Measurements from ENCODE around the gene FER.
"Not testable (repeated sequence)": the region's sequence is repeated elsewhere in the genome, so short reads cannot be mapped to it uniquely, and the experiment has no call there.

FER gene

DNA sequence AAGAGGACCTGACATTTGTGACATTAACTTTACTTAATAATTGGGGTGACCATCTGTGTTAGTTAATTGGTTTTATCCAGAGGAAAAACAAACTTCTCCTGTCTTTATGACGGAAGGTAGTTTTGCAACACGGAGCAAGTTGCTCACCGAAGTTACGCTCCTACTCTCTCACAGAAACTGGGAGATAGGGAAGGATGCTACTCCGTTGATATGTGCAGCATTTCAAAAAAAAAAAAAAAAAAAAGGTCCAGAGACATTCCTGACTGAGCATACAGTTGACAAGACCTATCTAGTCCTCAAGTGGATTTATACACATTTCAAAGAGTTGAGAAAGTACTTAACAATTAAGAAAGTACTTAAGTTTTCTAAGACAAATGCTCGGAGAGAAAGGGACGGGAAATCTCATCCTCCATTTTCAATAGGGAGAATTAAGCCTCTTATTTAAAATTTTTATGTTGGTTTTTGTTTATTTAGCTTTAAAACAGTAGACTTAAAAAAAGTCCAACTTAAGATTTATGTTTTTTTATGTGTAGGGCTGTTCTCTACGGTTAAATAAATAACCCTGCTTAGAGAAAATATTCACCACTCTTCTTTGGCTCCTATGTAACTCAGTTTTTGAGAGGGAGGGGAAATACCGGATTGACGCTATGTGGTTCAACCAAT lies 455 bp upstream of the FER start:
- DNase-seq (ENCODE audit: low read depth) = peak; percentile 8

DNA sequence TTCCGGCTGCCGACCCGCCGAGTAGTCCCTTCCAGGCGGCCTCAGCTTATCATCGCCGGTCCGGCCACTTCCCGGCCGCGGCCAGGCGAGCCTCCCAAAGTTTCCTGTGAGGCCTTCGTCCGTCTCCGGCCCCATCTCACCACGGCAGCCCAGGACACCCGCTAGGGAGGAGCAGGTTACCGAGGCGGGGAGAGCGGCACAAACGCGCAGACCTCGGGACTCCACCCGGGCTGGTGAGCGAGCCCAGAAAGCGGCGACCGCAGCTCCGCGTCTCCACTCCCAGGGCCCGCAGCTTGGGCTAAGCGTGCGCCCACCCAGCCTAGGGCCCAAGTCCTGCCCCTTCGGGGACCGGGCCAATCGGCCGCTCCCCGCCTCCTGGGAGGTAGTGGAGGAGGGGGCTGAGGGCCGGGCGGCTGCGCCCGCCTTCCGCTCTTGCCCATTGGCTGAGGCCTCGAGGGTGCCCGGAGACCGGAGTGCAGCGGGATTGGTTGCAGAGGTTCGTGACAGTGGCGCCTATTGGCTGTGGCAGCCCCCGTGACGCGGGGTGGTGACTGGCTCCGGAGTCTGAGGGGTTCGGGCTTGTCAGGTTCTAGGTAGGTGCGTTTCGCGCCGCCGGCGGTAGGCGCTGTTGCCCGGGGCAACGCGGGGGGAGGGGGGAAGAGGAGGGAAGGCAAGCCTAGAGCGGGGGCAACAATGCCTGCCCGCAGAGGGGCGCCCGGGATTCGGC lies 867 bp downstream of the FER start:
- DNase-seq (ENCODE audit: low read depth) = peak; percentile 99

DNA sequence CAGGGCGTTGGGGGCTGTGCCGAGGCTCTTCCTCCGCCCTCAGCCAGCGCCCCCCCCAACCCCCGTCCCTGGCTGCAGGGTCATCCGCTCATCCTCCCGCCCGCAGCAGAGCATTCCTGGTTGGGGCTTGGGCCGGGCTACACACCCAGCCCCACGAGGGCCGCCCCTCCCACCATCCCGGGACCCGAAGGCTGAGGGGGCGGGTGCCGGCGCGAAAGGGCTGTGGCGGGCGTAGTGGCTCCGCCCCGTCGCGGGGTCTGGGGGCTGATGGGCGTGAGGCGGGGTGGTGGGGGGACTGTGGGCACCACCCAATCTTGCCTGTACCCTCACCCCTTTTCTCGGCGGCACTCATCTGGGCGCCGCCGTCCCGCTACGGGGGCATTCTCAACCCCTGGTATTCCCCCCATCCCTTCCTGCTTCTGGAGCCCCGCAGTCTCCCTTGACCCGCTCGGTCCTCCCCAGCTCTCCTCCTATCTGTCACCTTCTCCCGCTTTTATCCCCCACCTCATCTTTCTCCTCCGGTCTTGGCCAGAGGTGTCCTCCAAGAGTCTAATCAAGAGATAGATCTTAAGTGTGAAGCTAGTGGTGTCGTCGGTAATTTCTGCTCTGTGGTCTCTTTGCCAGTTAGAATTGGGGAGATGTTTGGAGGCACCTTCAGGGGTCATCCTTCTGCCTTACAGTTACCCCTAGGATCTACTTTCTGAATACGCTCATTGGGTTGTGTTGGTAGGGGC lies 1.6 kb downstream of the FER start:
- peak; percentile 87 for DNase-seq (ENCODE audit: low read depth)

DNA sequence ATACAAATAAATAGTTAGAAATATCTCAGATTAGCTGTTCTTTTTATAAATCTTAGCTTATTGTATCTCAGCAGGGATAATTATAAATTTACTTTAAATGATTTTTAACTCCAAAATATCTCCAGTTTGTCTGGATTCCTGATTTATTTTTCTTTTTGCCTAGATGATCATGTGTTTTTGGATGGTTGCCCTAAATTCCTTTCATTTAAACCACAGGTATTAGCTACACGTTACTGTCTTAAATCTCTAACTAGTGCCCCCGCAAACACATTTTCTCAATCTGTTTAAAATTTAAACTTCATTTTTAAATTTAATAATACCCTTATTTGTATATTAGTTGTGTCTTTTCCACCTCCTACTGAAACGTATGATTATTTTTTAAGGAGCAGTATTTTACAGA lies 5.6 kb downstream of the FER start:
- DNase-seq (ENCODE audit: low read depth) = peak; percentile 65

DNA sequence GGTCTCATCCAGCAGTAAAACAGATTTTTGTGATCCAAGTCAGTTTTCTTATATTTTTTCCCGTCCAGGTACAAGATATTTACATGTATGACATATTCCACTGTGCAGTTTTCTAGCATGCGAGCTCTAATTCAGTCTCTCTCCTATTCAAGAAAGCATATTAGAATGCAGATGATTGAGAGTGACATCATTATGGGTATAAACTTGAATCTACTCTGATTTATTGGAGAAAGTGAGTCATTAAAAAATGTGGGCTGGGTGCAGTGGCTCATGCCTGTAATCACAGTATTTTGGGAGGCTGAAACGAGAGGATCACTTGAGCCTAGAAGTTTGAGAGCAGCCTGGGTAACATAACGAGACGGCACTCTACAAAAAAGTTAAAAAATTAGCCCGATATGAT lies 6.2 kb downstream of the FER start:
- peak; percentile 90 for DNase-seq (ENCODE audit: low read depth)

DNA sequence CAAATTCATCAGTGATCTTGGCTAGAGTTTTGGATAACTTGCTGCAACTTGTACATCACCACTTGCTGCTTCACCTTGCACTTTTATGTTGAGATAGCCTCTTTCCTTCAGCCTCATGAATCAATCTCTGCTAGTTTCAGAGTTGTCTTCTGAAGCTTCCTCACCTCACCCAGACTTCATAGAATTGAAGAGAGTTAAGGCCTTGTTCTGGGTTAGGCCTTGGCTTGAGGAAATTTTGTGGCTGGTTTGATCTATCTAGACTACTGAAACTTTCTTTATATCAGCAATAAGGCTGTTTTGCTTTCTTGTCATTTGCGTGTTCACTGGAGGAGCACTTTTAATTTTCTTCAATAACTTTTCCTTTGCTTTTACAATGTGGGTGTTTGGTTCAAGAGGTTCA lies 12.8 kb downstream of the FER start:
- no peak for DNase-seq (ENCODE audit: low read depth)

DNA sequence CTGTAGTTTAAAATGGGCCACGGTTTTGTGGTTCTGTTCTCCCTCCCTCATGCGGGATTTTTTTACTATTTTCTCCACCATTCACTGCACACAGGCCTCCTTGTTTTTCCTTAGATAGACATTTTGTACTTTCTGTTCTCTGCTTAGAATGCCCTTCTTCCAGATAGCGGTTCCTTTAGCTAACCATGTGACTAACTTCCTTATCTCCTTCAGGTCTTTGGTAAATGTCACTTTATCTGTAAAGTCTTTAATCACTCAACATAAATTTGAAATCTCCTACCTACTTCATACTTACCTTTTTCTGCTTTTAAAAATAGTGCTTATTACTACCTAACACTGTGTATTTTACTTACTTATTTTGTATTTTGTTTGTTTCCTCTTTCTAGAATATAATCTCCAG lies 15.0 kb downstream of the FER start:
- no peak for DNase-seq (ENCODE audit: low read depth)

DNA sequence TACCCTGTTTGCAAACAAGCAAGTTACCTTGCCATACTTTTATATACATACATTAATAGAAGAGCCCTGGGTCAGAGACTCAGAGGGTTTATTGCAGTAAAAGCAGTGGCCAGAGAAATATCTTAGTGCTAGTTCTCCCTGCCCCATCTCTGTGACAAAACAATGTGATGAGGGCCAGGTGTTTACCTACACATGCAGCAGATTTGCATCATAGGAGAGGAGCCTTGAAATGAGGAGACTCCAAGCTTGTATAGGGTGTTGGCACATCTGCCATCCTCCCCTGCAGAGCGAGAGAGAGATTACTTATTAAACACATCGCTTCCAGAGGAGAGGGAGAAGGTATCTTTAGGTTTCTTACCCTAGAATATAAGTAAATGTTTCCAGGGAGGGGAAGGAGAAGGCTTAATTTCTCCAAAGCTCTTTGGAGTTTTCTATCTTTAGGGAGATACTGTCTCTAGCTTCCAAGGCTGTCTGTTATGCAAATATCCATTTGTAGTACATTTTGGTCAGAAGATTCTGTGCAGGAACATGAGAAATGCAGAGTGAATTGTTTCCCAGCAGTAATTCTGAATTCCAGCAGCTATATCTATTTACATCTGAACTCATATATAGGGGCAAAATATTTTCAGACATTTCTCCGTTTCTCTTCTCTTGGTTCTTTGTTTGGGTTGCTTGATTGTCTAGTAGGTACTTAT lies 15.7 kb downstream of the FER start:
- no peak for DNase-seq (ENCODE audit: low read depth)

DNA sequence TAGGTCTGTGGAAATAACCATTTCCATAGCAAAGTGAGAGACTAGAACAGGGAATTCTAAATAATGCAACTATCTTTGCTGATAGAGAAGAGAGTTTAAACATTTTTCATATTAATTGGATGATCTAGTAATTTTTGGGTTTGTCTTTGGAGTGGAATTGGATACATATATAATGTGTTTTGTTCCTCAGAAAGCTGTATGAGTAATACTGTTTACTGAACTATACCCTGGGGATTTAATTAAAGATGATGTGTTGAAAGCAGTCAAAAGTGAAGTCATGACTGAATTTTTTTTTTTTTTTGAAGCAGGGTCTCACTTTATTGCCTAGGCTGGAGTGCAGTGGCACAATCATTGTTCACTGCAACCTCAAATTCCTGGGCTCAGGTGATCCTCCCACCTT lies 17.9 kb downstream of the FER start:
- DNase-seq (ENCODE audit: low read depth) = no peak

DNA sequence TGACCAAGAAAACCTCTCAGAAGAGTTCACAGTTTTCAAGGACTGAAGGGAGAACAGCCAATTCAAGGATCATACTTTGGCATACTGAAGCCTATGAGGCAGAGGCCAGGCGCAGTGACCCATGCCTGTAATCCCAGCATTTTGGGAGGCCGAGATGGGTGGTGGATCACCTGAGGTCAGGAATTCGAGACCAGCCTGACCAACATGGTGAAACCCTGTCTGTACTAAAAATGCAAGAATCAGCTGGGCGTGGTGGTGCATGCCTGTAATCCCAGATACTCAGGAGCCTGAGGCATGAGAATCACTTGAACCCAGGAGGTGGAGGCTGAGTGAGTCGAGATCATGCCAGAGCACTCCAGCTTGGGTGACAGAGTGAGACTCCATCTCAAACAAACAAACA lies 19.2 kb downstream of the FER start:
- DNase-seq (ENCODE audit: low read depth) = not testable (repeated sequence)

DNA sequence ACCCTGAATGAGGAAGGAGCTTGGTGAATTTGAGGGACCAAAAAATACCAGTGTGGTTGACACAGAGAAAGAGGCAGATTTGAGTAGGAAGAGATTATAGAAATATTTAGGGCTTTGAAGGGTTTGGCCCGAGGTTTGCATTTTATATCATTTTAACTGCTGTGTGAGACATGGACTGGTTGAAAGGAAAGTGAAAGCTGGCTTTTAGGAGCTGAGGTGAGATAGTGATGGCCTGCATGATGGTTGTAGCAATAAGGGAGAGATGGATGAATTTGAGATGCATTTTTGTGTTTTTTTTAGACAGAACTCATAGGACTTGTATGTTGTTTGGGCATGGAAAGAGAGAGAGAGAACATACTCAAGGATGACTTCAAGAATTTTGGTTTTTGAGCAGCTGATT lies 21.7 kb downstream of the FER start:
- DNase-seq (ENCODE audit: low read depth) = no peak

DNA sequence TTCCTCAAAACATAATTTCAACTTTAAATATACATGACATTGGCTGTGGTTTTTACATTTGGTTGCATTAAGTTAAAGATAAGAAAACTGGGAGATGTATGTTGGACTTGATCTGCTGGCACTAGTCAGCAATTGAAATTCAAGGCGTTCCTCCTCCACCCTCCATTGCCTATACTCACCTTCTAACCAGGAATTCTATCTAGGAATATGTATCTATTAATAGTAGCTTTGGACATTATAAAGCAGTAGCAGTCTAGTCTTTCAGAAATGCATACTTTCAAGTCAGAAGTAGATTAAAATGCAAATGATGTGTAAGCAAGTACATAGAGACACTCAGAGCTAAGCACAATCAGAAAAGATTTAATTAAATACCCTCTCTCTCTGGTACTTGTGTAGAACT lies 24.9 kb downstream of the FER start:
- DNase-seq (ENCODE audit: low read depth) = no peak

DNA sequence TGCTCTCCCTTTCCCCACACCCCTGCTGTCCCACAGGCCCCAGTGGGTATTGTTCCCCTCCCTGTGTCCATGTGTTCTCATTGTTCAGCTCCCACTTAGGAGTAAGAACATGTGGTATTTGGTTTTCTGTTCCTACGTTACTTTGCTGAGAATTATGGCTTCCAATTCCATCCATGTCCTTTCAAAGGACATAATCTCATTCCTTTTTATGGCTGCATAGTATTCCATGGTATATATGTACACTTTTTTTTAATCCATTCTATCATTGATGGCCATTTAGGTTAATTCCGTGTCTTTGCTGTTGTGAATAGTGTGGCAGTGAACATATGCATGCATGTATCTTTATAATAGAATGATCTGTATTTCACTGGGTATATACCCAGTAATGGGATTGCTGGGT lies 25.6 kb downstream of the FER start:
- DNase-seq (ENCODE audit: low read depth) = no peak

DNA sequence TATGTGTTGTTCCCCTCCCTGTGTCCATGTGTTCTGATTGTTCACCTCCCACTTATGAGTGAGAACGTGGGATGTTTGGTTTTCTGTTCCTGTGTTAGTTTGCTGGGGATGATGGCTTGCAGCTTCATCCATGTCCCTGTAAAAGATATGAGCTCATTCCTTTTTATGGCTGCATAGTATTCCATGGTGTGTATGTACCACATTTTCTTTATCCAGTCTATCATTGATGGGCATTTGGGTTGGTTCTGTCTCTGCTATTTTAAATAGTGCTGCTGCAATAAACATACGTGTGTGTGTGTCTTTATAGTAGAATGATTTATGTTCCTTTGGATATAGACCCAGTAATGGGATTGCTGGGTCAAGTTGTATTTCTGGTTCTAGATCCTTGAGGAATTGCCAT lies 26.4 kb downstream of the FER start:
- not testable (repeated sequence) for DNase-seq (ENCODE audit: low read depth)

DNA sequence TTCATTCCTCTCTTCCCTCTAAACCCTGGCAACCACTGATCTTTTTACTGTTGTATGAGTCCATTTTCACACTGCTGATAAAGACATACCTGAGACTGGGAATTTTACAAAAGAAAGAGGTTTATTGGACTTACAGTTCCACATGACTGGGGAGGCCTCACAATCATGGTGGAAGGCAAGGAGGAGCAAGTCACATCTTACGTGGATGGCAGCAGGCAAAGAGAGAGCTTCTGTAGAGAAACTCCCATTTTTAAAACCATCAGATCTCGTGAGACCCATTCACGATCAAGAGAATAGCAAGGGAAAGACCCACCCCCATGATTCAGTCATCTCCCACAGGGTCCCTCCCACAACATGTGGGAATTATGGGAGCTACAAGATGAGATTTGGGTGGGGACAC lies 29.9 kb downstream of the FER start:
- not testable (repeated sequence) for DNase-seq (ENCODE audit: low read depth)

DNA sequence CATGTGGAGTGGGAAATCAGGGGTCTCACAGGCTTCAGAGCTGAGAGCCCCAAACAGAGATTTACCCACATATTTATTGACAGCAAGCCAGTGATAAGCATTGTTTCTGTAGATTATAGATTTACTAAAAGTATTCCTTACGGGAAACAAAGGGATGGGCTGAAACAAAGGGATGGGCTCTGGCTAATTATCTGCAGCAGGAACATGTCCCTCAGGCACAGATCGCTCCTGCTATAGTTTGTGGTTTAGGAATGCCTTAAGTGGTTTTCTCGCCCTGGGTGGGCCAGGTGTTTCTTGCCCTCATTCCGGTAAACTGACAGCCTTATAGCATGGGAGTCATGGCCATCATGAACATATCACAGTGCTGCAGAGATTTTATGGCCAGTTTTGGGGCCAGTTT lies 36.9 kb downstream of the FER start:
- not testable (repeated sequence) for DNase-seq (ENCODE audit: low read depth)

DNA sequence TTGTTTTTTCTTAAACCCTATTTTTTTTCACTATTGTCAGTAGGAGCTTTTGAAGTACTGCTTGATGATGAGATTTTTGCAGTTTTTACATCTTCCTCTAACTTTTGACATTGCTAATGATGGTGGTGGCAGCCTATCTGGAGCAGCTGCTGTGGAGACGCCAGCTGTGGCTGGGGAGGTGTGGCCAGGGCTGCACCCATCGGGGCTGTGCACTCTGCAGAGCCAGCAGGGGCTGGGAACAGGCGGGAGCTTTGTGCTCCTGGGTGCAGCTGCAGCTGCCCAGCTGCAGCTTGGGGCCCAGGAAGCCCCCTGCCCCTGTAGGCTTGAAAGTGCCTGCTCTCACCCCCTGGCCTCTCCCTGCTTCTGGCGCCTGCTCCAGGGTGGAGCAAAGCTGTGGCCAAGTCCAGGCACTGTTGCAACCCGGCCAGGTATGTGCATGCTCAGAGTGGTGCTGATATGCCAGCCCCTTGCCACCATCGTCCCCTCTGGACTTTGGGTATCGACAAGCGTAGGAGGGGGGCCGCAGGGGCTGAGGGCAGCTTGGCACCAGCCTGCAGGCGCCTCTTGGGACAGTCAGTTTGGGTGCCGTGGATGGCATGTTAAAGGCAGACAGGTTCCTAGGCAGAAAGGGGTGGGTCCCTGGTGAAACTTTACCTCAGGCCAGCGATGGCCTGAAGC lies 39.2 kb downstream of the FER start:
- DNase-seq (ENCODE audit: low read depth) = no peak

DNA sequence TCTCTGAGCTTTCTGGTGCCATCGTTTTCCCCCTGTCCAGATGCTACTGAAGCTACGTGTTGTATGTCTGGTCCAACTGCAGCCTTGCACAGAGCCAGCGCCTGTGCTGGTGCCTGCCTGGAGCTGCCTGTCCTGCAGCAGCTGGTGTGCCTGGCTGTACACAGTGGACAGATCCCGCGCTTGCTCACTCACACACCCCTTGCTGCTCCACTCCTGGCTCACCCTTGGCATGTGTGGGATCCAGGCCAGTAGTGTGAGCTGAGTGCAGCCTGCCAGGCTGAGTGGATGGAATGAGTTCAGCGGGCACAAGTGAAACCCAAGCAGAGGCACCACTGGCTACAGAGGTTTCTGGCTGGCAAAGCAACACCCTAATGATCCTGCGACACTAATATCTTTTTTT lies 40.4 kb downstream of the FER start:
- no peak for DNase-seq (ENCODE audit: low read depth)

DNA sequence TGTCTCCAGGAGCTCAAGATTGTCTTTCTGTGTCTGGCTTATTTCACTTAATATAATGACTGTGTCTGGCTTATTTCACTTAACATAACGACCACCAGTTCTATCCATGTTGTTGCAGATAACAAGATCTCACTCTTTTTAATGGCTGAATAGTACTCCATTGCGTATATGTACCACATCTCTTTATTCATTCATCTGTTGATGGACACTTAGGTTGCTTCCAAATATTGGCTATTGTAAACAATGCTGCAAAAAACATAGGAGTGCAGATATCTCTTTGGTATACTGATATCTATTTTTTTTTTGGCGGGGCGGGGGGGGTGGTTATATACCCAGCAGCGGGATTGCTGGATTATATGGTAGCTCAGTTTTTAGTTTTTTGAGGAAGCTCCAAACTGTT lies 45.5 kb downstream of the FER start:
- DNase-seq (ENCODE audit: low read depth) = no peak

DNA sequence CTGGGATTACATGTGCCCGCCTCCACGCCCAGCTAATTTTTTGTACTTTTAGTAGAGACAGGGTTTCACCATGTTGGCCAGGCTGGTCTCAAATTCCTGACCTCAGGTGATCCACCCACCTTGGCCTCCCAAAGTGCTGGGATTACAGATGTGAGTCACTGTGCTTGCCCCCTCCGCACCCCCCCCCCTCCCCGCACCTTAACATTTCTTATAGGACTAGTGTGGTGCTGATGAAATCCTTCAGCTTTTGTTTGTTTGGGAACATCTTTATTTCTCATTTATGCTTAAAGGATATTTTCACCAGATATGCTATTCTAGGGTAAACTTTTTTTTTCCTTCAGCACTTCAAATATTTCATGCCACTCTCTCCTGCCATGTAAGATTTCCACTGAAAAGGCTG lies 46.7 kb downstream of the FER start:
- DNase-seq (ENCODE audit: low read depth) = not testable (repeated sequence)

DNA sequence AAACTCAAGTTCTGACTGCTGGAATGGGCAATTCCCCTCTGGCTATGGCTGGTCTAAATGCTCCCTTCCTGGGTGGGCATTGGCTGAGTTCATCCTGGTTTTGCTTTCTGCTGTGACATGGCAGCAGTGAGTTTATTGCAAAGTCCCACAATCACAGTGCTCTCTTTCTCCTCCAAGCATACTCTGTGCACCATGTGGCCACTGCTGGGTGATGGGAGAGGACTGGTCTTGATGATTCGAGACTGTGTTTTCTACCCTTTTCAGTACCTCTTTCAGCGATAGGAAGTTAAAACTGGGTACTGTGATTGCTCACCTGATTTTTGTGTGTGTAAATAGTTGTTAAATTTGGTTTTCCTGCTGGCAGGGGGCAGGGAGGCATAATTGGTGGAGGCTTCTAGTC lies 49.7 kb downstream of the FER start:
- DNase-seq (ENCODE audit: low read depth) = no peak

DNA sequence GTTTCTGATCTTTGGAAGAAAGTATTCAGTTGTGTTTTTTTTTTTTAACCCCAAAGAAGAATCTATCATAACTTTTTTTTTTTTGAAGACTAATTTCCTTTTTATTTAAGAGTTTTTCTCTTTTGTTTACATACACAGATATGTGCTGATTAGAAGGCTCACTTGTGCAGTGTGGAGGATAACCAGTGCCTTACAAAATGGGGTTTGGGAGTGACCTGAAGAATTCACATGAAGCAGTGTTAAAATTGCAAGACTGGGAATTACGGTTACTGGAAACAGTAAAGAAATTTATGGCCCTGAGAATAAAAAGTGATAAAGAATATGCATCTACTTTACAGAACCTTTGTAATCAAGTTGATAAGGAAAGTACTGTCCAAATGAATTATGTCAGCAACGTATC lies 50.3 kb downstream of the FER start:
- DNase-seq (ENCODE audit: low read depth) = no peak

Measured in ELR (cell line).